Testis (tissue), 2 donors: Measurements from ENCODE around the gene MEGF6.

Experiments
- CTCF ChIP-seq, 3 experiments: fragments of 450-650 bp in 2 of 3; fragments of 200-600 bp in 1 of 3; sonication (generic) in 1 of 3; IDR thresholded peaks; one replicate each; pipeline ENCODE4 v1.5.1; 2016 to 2019; ENCODE audit warnings: antibody characterized with exemption in 3 of 3, mild to moderate bottlenecking in 2 of 3, moderate library complexity in 1 of 3
- POLR2A ChIP-seq: fragments of 450-650 bp; IDR thresholded peaks from one replicate; pipeline ENCODE4 v1.6.1; 2017; ENCODE audit warnings: antibody characterized with exemption, mild to moderate bottlenecking, moderate library complexity

GRCh38 chr1:3598051-3598491 lies 13.2 kb downstream of the MEGF6 start:
- TF ChIP-seq CTCF (IDR thresholded peaks at IDR 0.05) (no peak), POLR2A (no peak)
